HG03575 (cell line): ENCODE results near the gene RALGAPA2.

Experiments
- ATAC-seq: cut with Tn5 transposase; IDR thresholded peaks from one replicate; pipeline ENCODE4 v1.9.1; 2021; ENCODE audit not compliant: unreplicated experiment, insufficient number of reproducible peaks, low FRiP score; ENCODE audit errors: extremely low read depth

RALGAPA2 gene

DNA sequence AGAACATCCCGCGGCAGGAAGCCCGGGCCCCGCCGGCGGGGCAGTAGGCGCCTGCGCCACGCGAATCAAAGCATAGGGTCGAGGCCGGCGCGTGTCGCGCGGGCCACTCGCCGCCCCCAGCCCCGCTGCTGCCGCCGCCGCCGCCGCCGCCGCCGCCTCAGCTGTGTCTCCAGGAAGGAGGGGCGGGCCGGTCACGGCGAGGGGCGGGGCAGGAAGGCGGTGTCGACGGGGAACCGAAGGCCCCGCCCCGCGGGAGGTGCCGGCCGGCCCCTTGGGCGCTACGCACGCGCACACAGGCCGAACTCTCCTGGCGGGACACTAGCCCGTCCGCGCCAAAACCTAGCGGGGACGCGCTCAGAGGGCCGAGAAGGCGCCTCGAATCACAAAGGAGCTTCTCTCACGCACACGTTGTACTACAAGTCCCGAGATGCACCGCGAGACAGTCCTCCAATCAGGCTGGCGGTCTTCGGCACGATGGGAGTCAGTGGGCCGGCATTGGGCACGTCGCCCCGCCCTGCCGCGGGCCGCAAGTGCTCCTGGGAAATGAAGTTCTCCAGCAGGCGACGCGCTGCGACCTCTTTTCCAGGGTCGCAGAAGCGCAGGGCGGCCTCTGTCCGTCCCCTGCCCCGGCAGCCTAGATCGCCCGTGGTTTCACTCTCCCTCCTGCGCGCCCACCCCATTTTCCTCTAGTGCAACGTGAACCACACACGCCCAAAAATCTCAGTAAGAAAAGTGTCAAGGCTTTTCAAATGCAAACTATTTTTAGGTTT lies at the start of gene RALGAPA2:
Gene RALGAPA2, minus strand, starts transcription at position 171 of the 770 bp plus-strand sequence. Its CDS starts 164 bp downstream, at position 7.
- ATAC-seq = peak; percentile 90

- ATAC-seq = no peak
Observed at GRCh38 chr20:20761301-20761700, 48.9 kb upstream of the RALGAPA2 start.

GRCh38 chr20:20759132-20759531 lies 46.7 kb upstream of the RALGAPA2 start:
- no peak for ATAC-seq

GRCh38 chr20:20755674-20756319 lies 43.4 kb upstream of the RALGAPA2 start:
- no peak for ATAC-seq

GRCh38 chr20:20755231-20755630 lies 42.8 kb upstream of the RALGAPA2 start:
- ATAC-seq = no peak

DNA sequence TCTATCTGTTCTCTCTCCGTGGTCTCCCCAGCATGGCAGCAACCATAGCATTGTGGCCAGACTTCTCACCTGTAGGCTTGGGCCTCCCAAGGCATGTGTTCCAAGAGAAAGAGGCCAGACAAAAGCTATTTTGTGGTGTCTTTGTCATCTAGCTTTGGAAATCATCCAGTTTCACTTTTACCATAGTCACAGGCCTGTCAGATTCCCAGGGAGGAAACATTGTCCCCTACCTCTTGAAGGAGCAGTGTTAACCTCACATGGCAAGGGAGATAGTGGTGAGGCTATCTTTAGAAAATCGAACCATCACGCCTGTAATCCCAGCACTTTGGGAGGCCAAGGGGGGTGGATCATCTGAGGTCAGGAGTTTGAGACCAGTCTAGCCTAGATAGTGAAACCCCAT lies 42.3 kb upstream of the RALGAPA2 start:
- ATAC-seq = no peak

DNA sequence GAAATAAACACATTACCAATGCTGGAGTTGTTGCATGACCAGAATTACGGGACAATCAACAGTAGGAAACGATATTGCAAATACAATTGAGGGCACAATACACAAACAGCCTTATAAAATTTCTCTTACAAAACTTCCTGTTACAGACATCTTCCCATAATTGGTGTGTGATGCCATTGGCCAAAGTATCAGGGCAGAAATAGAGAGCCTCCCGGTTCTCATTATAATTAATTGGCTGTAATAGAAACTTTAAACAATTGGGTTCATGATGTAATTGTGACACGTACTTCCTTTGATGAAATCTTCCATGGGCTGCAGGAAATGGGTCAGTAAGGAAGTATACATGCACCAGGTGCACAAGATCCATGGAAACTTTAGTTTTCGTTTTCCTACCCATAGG lies 40.3 kb upstream of the RALGAPA2 start:
- no peak for ATAC-seq

GRCh38 chr20:20747298-20747697 lies 34.9 kb upstream of the RALGAPA2 start:
- no peak for ATAC-seq

- ATAC-seq = no peak
Observed at GRCh38 chr20:20744170-20744725, 31.8 kb upstream of the RALGAPA2 start.

GRCh38 chr20:20743511-20744169 lies 31.2 kb upstream of the RALGAPA2 start:
- no peak for ATAC-seq

- no peak for ATAC-seq
Observed at GRCh38 chr20:20741087-20742045, 28.9 kb upstream of the RALGAPA2 start.

- ATAC-seq = no peak
Observed at GRCh38 chr20:20740541-20740940, 28.1 kb upstream of the RALGAPA2 start.

- ATAC-seq = no peak
Observed at GRCh38 chr20:20737158-20737557, 24.7 kb upstream of the RALGAPA2 start.

DNA sequence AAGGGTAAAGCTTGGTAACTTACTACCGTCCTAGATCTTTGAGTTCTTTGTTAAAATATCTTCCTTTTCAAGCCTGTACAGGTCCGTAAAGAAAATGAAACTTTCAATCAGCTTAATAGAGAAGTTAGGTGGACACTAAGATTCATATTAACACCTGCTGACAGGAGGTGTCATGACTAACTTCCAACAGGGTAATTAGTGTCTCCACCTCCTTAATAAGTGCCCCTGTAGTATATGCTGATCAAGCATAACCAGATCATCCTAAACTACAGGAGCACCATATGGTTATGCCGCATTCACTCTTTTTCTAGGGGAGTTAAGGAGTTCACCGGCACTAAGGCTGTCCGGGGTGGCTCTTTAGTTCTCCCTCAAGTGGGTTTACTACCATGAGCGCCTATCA lies 23.9 kb upstream of the RALGAPA2 start:
- no peak for ATAC-seq

DNA sequence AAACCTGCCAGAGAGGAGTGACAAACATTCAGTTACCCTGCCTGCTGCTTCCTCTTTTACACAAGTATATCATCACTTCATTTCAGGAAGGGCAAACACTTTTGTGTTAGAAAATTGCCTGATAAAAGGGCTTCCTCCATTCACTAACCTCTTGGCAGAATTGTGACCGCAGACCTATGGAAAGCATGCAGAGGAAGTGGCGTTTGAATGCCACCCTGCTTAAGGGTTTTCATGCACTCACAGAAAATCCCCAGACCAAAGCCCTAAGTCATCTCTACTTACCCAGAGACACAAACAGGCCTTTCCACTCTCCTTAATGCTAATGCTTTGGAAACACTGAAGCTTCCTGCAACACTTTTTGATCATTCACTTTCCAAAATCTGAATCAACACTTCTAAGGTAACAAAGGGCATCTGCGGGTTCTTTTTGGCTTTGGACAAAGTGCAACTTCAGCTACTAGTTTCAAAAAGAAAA lies 22.1 kb upstream of the RALGAPA2 start:
- ATAC-seq = no peak

DNA sequence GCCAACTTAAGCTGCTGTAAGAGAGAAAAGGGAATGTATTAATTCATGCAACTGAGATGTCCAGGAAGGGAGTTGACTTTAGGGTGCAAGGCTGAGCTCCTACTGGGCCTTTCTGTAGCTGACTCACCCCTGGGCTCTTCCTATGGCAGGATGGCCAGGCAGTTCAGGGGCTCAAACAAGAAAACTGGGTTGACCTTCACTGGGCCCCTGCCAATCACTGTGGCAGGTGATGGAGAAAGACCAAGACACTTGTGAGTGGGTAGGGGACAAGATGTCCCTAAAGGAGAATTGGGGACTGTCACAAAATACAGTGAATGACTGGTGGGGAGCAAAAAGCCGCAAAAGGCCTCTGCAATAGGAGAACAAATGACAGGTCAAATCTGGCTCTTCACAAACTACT lies 21.5 kb upstream of the RALGAPA2 start:
- no peak for ATAC-seq

GRCh38 chr20:20732641-20733040 lies 20.2 kb upstream of the RALGAPA2 start:
- no peak for ATAC-seq

- no peak for ATAC-seq
Observed at GRCh38 chr20:20731945-20732296, 19.5 kb upstream of the RALGAPA2 start.
